Smooth muscle cell (in vitro differentiated cells): ENCODE measurements around the gene MYO7B. TPM values are rescaled to one million over a fixed set of nuclear protein-coding genes. Genes with fewer than 3 reads are reported as not detected.
A peak's percentile ranks its signal among the peaks of the same experiment; 100 is the strongest.

Source experiments
- DNase-seq: peaks from one replicate; lab custom pipeline; 2025; ENCODE audit not compliant: unreplicated experiment; lab: John Stamatoyannopoulos, UW
- H2AFZ ChIP-seq: fragments of 200-600 bp; sonication (generic); 2 replicates; pipeline ENCODE4 v1.6.0; 2016; ENCODE audit warnings: antibody characterized with exemption, low read depth, mild to moderate bottlenecking
- H3F3A ChIP-seq: fragments of 200-600 bp; sonication (generic); 2 replicates; pipeline ENCODE4 v1.6.0; 2017; ENCODE audit warnings: antibody characterized with exemption, low read depth
- H3K27ac ChIP-seq: fragments of 200-600 bp; sonication (generic); 2 replicates; pipeline ENCODE4 v1.5.1; 2016; ENCODE audit warnings: low read depth, mild to moderate bottlenecking
- H3K27me3 ChIP-seq: fragments of 200-600 bp; sonication (generic); 2 replicates; pipeline ENCODE4 v1.6.1; 2016; ENCODE audit warnings: low read depth, mild to moderate bottlenecking
- H3K36me3 ChIP-seq: fragments of 200-600 bp; sonication (generic); 2 replicates; pipeline ENCODE4 v1.5.1; 2016; ENCODE audit warnings: low read depth
- H3K4me1 ChIP-seq: fragments of 200-600 bp; sonication (generic); 2 replicates; pipeline ENCODE4 v1.5.1; 2016; ENCODE audit warnings: low read depth
- H3K4me2 ChIP-seq: fragments of 200-600 bp; sonication (generic); 2 replicates; pipeline ENCODE4 v1.6.0; 2016; ENCODE audit warnings: mild to moderate bottlenecking
- H3K4me3 ChIP-seq: fragments of 200-600 bp; sonication (generic); 2 replicates; pipeline ENCODE4 v1.5.1; 2016; ENCODE audit warnings: mild to moderate bottlenecking
- H3K79me2 ChIP-seq: fragments of 200-600 bp; sonication (generic); 2 replicates; pipeline ENCODE4 v1.6.0; 2016; ENCODE audit warnings: low read depth, mild to moderate bottlenecking
- H3K9ac ChIP-seq: fragments of 200-600 bp; sonication (generic); 2 replicates; pipeline ENCODE4 v1.6.0; 2016; ENCODE audit warnings: low read depth
- H3K9me3 ChIP-seq: fragments of 200-600 bp; sonication (generic); replicated peaks from 2 replicates; pipeline ENCODE4 v1.5.1; 2016; ENCODE audit warnings: low read depth
- H4K20me1 ChIP-seq: fragments of 200-600 bp; sonication (generic); 2 replicates; pipeline ENCODE4 v1.6.0; 2016; ENCODE audit warnings: low read depth
- CTCF ChIP-seq: fragments of 200-600 bp; sonication (generic); IDR thresholded peaks from 2 replicates; pipeline ENCODE4 v1.5.1; 2017; ENCODE audit warnings: borderline replicate concordance, mild to moderate bottlenecking, antibody characterized with exemption; ENCODE audit not compliant: insufficient read depth, poor library complexity, severe bottlenecking
- WGBS: methylation state at CpG from one replicate; pipeline ENCODE4 v1.1.7; 2016; ENCODE audit warnings: low lambda C conversion rate; 5-methylcytosine and 5-hydroxymethylcytosine counted together
- polyA plus RNA-seq: library from polyadenylated mRNA; unstranded; fragments of >200 nt; fragmentation: Nextera tagmentation; extraction: Ambion mirVana; gene quantifications from 2 replicates; pipeline ENCODE4 v1.2.1, GENCODE V29; 2016
- total RNA-seq: library from RNA; depleted of rRNA; stranded (reverse); fragments of >200 nt; gene quantifications from 2 replicates; pipeline ENCODE4 v1.2.3, GENCODE V29; 2014

Gene MYO7B
- total and polyA plus RNA-seq, 2 experiments from 2014 or later = 0.09 to 0.35 TPM

- no peak for TF ChIP-seq CTCF
- Histone ChIP-seq H3K9ac (no peak overlapping the region), H4K20me1 (no peaks in the 10 kb centered on the region), H3F3A (no peaks in the 10 kb centered on the region), H3K4me2 (peak overlapping the region; percentile 45), H3K27ac (peak overlapping the region; percentile 20), H3K4me1 (no peaks in the 10 kb centered on the region), H3K36me3 (no peaks in the 10 kb centered on the region), H3K4me3 (no peak overlapping the region), H3K9me3 (no peaks in the 10 kb centered on the region), H2AFZ (peak overlapping the region; percentile 14), H3K79me2 (no peaks in the 10 kb centered on the region), H3K27me3 (no peaks in the 10 kb centered on the region)
- WGBS = 66% methylated on average over 11 of the region's 11 CpGs
- DNase-seq = no peak
Measured at GRCh38 chr2:127575941-127576432, 40.5 kb downstream of the MYO7B start.

- Histone ChIP-seq H4K20me1 (no peaks in the 10 kb centered on the region), H3K79me2 (no peaks in the 10 kb centered on the region), H3K27ac (peak overlapping the region; percentile 20), H3K9me3 (no peaks in the 10 kb centered on the region), H3K9ac (no peak overlapping the region), H3K27me3 (no peaks in the 10 kb centered on the region), H3K4me1 (no peaks in the 10 kb centered on the region), H3K4me3 (no peak overlapping the region), H2AFZ (peak overlapping the region; percentile 14), H3K36me3 (no peaks in the 10 kb centered on the region), H3K4me2 (peak overlapping the region; percentile 45), H3F3A (no peaks in the 10 kb centered on the region)
- TF ChIP-seq CTCF = no peak
- WGBS = 91% methylated on average over 24 of the region's 26 CpGs
- DNase-seq = peak; percentile 57
Measured at GRCh38 chr2:127576433-127577207, 41.1 kb downstream of the MYO7B start.

GRCh38 chr2:127577208-127577475 lies 41.7 kb downstream of the MYO7B start:
- H3F3A ChIP-seq = no peaks in the 10 kb centered on the region
- WGBS = 98% methylated on average over 2 of the region's 2 CpGs
- no peak overlapping the region for H3K27ac ChIP-seq
- H3K79me2 ChIP-seq = no peaks in the 10 kb centered on the region
- H3K4me1 ChIP-seq = no peaks in the 10 kb centered on the region
- H4K20me1 ChIP-seq = no peaks in the 10 kb centered on the region
- no peak for TF ChIP-seq CTCF
- no peak overlapping the region for H3K4me3 ChIP-seq
- DNase-seq = no peak
- H2AFZ ChIP-seq = no peak overlapping the region
- H3K4me2 ChIP-seq = no peak overlapping the region
- no peaks in the 10 kb centered on the region for H3K36me3 ChIP-seq
- no peaks in the 10 kb centered on the region for H3K9me3 ChIP-seq
- H3K27me3 ChIP-seq = no peaks in the 10 kb centered on the region
- H3K9ac ChIP-seq = no peak overlapping the region

DNA sequence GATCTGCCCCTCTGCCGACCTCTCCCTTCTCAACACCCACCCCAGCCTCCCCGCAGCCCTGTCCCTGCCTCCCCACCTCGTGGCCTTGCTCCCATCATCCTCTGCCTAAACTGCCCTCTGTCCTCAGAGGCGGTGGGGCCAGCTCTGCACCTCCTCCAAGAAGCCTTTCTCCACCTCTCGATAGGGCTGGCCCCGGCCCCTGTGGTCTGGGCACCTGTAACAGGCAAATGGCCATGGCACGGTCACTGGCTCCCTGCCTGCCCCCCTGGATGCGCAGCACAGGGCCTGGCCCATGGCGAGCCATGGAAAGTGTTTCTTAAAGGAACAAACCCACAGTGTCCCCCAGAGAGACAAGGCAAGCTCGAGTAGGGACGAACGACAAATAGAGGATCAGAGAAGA lies 42.0 kb downstream of the MYO7B start:
- 94% methylated on average over 12 of the region's 12 CpGs for WGBS

More for the DNA sequence above, 42.0 kb downstream of the MYO7B start:
- no peak overlapping the region for H3K4me2 ChIP-seq
- H3F3A ChIP-seq = no peaks in the 10 kb centered on the region
- H2AFZ ChIP-seq = no peak overlapping the region
- H3K9me3 ChIP-seq = no peaks in the 10 kb centered on the region
- no peaks in the 10 kb centered on the region for H3K4me1 ChIP-seq
- no peaks in the 10 kb centered on the region for H3K36me3 ChIP-seq
- H3K9ac ChIP-seq = no peak overlapping the region
- no peak overlapping the region for H3K4me3 ChIP-seq
- H4K20me1 ChIP-seq = no peaks in the 10 kb centered on the region
- no peak for TF ChIP-seq CTCF
- no peak for DNase-seq
- H3K79me2 ChIP-seq = no peaks in the 10 kb centered on the region
- H3K27ac ChIP-seq = no peak overlapping the region
- no peaks in the 10 kb centered on the region for H3K27me3 ChIP-seq
